ENCODE data around the gene MAMDC2.

DNA sequence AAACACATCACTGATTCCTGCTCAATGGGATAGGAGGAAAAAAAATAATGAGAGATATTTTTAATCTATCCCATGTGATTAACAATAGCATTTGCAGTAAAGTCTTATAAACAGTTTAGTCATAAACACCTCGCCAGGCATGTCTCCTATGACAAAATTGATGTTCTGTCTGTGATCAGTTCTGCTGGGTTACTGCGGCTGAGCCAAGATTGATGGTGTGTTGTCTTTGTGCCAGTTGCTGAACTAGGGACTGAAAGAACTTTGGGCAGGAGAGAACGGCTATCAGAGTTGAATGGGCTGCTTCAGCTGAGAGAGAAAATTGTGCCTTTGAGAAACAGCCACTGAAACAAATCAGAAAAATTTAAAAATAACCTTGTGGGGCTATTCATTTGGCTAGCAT is 37.3 kb upstream of the MAMDC2 start:
- TF ChIP-seq, protein P1, sequence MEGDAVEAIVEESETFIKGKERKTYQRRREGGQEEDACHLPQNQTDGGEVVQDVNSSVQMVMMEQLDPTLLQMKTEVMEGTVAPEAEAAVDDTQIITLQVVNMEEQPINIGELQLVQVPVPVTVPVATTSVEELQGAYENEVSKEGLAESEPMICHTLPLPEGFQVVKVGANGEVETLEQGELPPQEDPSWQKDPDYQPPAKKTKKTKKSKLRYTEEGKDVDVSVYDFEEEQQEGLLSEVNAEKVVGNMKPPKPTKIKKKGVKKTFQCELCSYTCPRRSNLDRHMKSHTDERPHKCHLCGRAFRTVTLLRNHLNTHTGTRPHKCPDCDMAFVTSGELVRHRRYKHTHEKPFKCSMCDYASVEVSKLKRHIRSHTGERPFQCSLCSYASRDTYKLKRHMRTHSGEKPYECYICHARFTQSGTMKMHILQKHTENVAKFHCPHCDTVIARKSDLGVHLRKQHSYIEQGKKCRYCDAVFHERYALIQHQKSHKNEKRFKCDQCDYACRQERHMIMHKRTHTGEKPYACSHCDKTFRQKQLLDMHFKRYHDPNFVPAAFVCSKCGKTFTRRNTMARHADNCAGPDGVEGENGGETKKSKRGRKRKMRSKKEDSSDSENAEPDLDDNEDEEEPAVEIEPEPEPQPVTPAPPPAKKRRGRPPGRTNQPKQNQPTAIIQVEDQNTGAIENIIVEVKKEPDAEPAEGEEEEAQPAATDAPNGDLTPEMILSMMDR (conservative IDR thresholded peaks at IDR 0.05 in 1 of 2, IDR thresholded peaks at IDR 0.05 in 1 of 2; ENCODE audit: low read depth in 1 of 2, low read length in 2 of 2): no peak
- no peak for TF ChIP-seq EZH2 (IDR thresholded peaks at IDR 0.05; ENCODE audit: low read length, missing control alignments)
